Stimulated activated naive CD8-positive, alpha-beta T cell treated with anti-CD3 and anti-CD28 coated beads, Interleukin-15, amount 100 ng/mL, for 72 hours (primary cell): ENCODE measurements around the gene HADHA.

ENCODE experiments used
- ATAC-seq: fragments of 150-1000 bp; cut with Tn5 transposase; 2 replicates; pipeline ENCODE4 v1.10.0; 2021; ENCODE audit warnings: mild to moderate bottlenecking, moderate library complexity
- DNase-seq, 2 donors: peaks; one replicate each; pipeline ENCODE4 v3.0.0; 2021 to 2022
- H3K27ac Mint-ChIP-seq, 2 donors: one replicate each; pipeline ENCODE4 v1.8.0; 2022; ENCODE audit warnings: mild to moderate bottlenecking in 2 of 2, mixed read lengths in 2 of 2, moderate library complexity in 2 of 2
- H3K27me3 Mint-ChIP-seq: one replicate; pipeline ENCODE4 v1.8.0; 2022; ENCODE audit warnings: mixed read lengths
- H3K4me1 Mint-ChIP-seq: one replicate; pipeline ENCODE4 v1.8.0; 2022; ENCODE audit warnings: mild to moderate bottlenecking, mixed read lengths
- H3K4me3 Mint-ChIP-seq, 2 donors: one replicate each; pipeline ENCODE4 v1.8.0; 2022; ENCODE audit warnings: mild to moderate bottlenecking in 2 of 2, mixed read lengths in 2 of 2, moderate library complexity in 1 of 2
- H3K9me3 Mint-ChIP-seq, 2 donors: one replicate each; pipeline ENCODE4 v1.8.0; 2022; ENCODE audit warnings: mixed read lengths in 2 of 2

The HADHA gene

GRCh38 chr2:26157580-26157979 is 86.9 kb downstream of the HADHA start:
- Mint-ChIP-seq H3K27me3 (peaks cover 5% of the 10 kb centered on the region), H3K9me3 (no peaks in the 10 kb centered on the region), H3K4me3 (no peak overlapping the region), H3K27ac (no peak overlapping the region), H3K4me1 (no peaks in the 10 kb centered on the region)
- ATAC-seq (no peak), DNase-seq (no peak)

- H3K9me3 Mint-ChIP-seq, result no peaks in the 10 kb centered on the region
- H3K4me1 Mint-ChIP-seq, result peaks cover 2% of the 10 kb centered on the region
- H3K27ac Mint-ChIP-seq, result peak overlapping the region in 1 of 2 donors; percentile 21
- ATAC-seq (no peak), DNase-seq (no peak)
- peaks cover 10% of the 10 kb centered on the region for H3K27me3 Mint-ChIP-seq
- H3K4me3 Mint-ChIP-seq, result no peak overlapping the region
These were observed 94.2 kb downstream of the HADHA start for GRCh38 chr2:26150243-26150642.

GRCh38 chr2:26148501-26148900 is 95.9 kb downstream of the HADHA start:
- Mint-ChIP-seq H3K27me3 (peaks cover 10% of the 10 kb centered on the region), H3K9me3 (no peaks in the 10 kb centered on the region), H3K27ac (no peak overlapping the region), H3K4me3 (no peak overlapping the region), H3K4me1 (peaks cover 5% of the 10 kb centered on the region)
- DNase-seq, result no peak
- no peak for ATAC-seq

GRCh38 chr2:26144953-26145680 is 99.3 kb downstream of the HADHA start:
- DNase-seq, result peak; percentile 64 to 68
- H3K9me3 Mint-ChIP-seq, result no peaks in the 10 kb centered on the region
- peak; percentile 73 for ATAC-seq
- H3K4me1 Mint-ChIP-seq, result peaks cover 5% of the 10 kb centered on the region
- peaks cover 4% of the 10 kb centered on the region for H3K27me3 Mint-ChIP-seq
- no peak overlapping the region for H3K4me3 Mint-ChIP-seq
- H3K27ac Mint-ChIP-seq, result no peak overlapping the region

- Mint-ChIP-seq H3K27ac (no peak overlapping the region), H3K4me3 (no peak overlapping the region), H3K27me3 (no peaks in the 10 kb centered on the region), H3K9me3 (no peaks in the 10 kb centered on the region), H3K4me1 (peaks cover 5% of the 10 kb centered on the region)
- no peak for ATAC-seq
- no peak for DNase-seq
These were observed 100.4 kb downstream of the HADHA start for GRCh38 chr2:26144031-26144430.

DNA sequence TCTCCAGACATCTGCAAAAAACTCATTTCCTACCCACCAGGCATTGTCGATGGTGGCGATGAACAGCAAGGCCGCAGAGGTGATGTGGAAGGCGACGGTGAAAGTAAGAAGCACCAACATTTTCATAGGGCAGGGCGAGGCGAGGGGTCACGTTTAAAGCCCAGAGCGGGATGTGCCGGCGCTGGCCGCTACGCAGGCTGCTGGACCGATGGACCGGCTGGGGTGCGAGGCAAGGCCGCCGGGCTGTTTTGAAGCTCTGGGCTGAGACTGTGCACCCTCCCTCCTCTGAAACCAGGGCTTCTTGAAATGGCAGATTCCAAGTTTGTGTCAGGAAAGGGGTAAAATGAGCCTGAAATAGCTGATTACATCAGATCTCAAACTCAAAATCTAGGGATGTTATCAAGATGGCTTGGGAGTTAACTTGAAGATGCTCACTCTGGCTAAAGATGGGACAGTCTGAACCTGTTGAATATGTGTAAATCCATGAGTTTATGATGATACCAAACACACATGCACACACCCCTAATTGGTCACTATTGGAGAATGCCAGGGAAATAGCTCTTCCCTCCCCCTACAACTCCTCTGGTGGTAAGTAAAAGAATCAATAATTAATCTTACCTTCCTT is 103.2 kb downstream of the HADHA start:
- DNase-seq (no peak), ATAC-seq (peak; percentile 23)
- H3K27ac Mint-ChIP-seq, result no peak overlapping the region
- no peaks in the 10 kb centered on the region for H3K9me3 Mint-ChIP-seq
- no peak overlapping the region for H3K4me3 Mint-ChIP-seq
- H3K4me1 Mint-ChIP-seq, result peaks cover 5% of the 10 kb centered on the region
- no peaks in the 10 kb centered on the region for H3K27me3 Mint-ChIP-seq
